HG03045 (cell line): ENCODE measurements around the gene TICAM2.

ENCODE experiments used
- ATAC-seq: cut with Tn5 transposase; IDR thresholded peaks from one replicate; pipeline ENCODE4 v1.9.1; 2021; ENCODE audit warnings: mild to moderate bottlenecking, moderate library complexity; ENCODE audit not compliant: unreplicated experiment

The TICAM2 gene

DNA sequence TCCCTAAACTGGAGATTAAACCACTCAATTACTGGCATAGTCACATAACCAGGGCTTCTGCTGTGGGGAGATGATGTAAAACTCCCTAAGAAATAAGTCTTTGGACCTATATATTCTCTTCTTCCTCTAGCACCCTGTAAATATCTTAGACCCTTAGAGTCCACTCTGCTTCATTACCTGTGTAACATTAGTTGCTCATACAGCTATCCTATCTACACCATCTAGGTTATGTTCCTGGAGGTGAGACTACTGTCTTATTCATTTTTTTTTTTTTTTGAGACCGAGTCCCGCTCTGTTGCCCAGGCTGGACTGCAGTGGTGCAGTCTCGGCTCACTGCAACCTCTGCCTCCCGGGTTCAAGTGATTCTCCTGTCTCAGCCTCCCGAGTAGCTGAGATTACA, 9.6 kb upstream of the TICAM2 start:
- ATAC-seq, result no peak

DNA sequence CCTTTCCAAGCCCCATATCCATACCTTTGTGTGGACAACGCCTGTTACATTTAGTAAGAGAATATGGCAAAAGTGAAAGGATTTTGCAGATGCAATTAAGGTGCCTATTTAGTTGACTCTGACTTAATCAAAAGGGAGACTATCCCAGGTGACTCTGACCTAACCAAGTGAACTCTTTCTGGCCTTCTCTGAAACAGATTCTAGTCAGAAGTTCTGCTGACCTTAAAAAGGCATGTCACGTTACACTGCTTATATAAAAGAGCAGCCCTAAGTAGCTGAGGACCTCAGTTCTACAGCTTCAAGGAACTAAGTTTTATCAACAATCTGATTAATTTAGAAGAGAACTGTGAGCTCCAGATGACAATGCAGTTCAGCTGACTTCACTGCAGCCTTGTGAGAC, 5.7 kb upstream of the TICAM2 start:
- no peak for ATAC-seq

DNA sequence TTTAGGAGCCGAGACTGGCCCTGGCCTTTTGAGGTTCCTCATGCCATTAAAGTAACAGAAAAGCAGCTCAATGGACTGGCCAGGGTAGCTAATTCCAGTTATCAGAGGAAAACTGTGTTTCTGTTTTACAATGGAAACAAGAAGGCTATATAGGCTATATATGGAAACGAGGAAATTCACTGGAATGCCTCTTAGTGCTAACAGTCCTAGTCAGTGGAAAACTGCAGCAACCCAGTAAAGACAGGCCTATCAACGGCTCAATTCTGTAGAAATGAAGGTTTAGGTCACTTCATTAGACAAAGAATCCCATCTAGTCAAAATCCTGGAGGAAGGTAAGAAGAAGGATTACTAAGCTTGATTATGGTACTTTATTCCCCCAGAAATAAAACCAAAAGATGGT, 3.2 kb upstream of the TICAM2 start:
- ATAC-seq, result no peak

DNA sequence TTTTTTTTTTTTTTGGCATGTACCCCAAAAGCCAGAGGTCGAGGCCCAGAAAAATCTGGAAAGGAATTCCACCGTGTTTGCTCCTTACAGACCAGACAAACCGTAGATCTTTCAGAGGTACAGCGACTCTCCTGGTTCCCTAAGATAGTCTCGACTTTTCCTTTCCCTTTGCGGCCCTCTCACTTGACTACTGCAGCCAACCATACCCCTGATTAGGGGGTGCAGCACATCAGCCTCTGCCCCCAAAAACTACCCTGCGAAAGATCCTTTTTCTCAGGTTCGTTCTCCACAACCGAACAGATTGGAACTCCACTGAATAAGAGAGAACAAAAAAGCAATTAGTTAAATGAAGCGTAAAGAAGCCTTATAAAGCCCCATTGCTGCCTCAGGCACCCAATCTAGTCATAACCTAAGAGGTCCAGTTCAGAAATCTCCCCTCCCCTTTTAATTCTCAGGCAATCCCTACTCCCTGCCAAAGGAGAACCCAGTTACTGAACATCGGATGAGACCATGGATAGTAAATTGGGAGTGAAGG, 379 bp upstream of the TICAM2 start:
- peak; percentile 10 for ATAC-seq

DNA sequence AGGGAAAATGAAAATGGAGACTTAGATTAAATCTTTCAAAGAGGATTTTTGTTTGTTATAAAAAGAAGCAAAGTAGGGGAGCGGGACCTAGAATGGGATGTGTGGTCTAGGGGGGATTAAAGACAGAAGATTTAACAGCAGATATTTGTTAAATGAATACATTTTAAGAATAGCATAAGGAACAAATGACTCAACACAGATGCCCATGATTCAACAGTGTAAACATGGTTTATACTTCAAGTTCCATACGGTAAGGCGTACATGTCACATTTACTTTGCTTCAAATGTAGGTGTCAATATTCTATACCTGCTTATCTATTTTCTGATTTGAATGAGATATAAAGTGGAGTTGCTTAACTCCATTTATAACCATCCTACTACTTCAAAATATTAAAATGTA, 1.5 kb downstream of the TICAM2 start:
- no peak for ATAC-seq

DNA sequence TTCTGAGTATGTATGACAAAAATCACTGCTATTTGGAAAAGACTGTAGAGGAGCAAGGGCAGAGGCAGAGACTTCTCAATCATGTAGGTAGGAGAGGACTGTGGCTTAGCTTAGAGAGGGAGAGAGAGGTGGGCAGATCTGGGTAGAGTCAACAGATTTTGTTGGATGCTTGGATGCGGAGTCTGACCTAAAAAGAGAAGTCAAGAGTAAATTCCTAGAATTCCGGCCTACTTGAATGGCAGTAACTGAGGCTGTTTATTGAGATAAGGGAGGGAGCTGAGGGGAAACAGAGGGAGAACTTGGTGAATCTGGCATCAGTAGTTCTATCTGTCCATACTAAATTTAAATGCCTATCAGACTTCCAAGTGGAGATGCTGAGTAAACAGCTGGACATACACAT, 2.4 kb downstream of the TICAM2 start:
- ATAC-seq, result no peak

DNA sequence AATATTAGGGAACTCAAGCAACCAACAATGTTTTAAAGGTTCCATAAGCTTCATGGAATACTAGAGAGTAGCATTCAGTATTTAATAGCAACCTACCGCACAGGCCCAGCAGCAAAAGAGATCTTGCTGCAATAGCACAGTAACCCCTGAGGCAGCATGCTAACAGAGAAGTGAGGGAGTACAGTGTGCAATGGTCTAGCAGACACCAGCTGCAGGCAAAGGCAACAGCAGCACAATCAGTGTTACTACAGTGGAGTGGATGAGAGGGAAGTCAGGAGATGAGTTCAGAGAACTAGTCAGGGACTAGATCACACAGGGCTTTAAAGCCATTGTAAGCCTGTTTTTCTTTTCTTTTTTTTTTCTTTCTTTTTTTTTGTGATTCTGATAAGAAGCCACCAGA, 2.8 kb downstream of the TICAM2 start:
- no peak for ATAC-seq

DNA sequence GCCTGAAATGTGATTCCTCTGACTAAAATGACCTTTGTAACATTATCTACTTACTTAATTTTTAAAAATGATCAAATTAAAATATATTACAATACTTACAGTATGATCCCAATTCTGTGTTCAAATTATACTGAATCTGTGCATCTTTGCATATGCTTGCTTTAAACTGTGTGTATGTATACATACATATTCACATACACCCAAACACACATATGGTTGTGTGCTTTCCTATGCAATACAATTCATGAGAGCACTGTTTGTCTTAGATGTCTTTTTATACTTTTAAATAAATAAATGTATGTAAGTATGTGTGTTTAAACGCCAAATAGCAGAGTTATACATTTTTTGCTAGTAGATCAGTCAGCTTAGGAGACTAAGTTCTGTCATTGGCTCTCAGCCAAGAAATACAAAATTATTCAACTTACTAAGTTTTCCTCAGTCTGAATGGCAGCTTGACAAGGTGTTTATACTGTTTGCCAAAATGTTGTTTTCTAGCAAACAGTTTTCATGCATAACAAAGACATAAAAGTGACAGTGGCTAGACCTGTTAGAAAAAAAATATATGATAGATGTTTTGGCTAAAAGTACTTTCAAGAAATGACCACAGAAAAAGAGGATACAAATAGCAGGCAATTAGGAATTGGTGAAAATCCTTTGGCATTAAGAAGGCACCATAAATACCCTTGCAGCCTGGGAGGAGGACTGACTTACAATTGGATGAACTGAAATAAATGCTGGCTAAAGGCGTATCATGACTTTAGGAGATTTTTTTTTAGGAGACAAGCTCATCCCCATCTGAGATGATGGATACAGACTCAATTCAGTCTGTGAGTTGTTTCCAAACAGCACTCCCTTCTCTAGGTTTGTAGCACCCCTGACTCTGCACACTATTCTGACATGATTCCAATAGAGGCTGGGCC, 7.9 kb downstream of the TICAM2 start:
- no peak for ATAC-seq

DNA sequence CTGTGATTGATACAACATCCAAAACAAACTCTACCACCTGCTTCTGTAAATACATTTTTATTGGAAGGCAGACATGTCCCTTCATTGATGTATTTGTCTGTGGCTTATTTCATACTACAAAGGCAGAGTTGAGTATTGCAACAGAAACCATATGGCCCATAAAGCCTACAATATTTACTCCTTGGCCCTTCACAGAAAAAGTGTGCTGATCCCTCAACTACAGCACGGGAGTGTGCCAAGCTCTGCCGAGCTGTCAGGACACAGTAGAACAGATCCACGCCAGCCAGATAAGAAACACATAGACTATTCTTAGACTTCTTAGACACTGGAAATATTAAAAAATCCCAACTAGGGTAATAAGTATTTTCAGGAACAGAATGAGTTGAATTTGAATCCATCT, 13.2 kb downstream of the TICAM2 start:
- ATAC-seq, result no peak

DNA sequence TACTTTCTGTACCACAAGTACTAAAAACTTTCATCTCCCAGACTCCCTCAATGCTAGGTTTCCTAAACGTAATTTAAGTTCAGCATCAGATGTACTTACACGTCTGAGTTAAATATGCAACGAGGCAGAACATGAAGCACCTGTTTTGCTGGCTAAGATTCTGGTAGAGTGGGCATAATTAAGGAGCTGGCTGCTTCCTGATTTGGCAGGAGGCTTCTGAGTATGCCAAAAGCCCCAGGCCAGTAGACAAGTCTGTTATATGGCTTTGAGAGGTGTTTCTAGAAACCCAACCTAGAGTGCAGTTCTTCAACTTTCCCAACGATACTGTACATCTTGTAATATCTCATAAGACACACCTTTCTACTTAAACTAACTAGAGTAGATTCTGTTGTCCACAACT, 13.6 kb downstream of the TICAM2 start:
- no peak for ATAC-seq

DNA sequence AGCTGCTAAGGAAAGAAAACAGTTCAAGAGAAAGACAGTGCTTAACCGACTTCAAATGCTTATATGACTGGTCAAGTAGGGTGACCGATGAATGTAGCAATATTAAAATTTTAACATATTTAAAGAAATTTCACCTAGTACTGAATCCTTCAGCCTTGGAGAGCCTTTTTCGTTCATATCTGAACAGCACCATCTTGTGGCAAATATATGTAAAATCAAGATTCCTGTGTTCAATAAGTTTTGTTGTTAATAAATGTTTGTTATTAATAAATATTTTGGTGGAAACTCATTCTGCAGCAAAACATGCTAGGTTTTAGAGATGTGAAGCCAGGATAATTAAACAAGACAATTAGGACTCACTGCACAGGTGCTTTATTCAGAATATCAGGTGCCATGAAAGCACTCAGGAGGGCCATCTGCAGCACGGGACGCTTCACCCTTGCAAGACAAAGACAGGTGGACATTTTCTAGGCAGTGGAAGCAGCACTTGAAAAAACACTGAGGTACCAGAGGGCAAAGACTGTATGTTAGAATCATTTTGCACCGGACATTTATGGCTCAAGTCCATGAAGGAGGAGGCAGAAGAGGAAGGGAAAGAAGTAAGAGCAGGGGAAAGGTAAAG, 15.6 kb downstream of the TICAM2 start:
- ATAC-seq, result no peak

DNA sequence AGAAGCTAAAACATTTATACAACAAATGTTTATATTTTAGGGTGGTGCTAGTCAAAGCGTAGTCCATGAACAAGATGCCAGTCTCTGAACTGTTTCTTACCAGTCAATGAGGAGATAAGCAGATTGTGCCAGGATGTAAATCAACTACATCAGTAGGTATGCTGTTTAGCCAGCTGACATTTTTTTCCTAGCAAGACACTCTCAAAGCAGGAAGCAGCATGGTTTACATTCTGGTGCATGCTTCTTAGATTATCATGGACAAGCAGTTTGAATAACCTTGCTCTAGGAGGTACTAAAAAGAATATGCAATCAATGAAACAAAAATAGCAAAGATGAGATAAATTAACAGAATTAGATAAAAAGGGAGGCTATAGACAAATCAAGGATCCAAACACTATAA, 17.0 kb downstream of the TICAM2 start:
- no peak for ATAC-seq

DNA sequence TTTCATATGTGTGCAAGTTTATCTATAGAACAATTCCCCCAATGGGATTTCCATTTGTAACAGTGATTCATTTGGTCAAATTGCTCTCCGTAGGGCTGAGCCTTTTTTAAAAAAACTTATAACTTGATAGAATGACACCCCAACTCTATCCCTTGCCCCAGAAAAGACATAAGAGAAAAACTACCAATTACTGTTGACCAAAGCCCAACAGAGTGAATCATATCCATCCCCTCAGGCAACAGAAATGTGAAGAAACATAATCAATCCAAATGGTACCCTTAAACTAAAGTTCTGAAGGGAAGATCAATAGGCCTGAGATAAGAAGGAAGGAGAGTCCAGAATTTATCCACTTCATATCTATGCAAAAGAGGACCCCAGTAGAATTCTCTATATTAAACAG, 17.8 kb downstream of the TICAM2 start:
- ATAC-seq, result no peak

DNA sequence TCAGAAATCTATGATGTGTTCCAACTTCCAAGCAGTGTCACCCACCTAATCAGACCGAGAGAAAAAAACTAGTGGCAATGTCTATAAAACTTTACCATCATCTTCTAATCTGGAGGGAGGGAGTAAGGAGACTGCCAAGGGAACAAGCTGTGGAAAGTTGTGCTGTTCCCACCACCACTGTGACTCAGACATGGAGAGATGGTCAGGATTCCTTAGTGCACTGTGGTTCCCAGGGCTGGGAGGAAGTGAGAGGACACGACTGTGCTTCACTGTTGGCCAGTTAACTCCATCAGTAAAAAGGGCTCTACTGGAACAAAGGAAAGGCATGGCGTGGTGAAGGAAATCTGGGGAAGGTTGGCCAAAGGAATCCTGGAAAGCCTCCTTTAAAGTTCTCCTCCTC, 18.8 kb downstream of the TICAM2 start:
- no peak for ATAC-seq

DNA sequence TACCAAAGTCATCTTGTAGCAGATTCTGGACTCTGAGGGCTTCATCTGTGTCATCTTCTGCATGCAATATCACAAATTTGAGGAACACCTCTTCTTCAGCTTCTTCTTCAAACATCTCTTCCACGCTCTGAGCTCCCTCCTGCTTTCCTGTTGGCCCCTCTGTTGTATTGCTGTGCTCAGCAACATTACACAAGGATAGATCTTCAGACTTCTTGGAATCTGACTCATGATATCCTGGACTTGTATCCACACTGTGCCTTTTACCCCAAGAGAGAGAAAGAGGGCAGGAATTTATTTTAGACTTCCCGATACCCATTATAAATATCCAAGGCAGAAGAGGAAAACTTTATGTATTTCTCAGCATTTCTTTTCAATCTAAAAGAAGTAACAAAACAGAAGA, 21.3 kb downstream of the TICAM2 start:
- ATAC-seq, result no peak

DNA sequence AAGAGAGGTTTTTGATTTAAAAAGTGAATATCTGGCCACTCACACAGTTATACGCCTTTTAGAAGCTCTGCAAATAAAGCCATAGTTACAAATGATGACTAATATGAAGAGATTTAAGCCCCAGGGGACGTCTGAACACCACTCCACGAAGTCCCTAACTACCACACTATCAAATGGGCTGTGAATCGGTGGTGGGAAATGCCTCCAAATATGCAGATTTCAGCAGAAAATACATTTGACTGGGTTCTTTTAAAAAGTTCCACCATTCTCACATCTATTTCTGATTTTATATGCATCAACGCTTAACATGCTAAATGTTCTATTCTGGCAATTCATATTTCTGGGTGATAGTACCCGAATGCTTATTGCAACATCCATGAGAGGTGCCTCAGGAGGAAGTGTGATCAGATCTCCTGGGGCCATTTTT, 22.5 kb downstream of the TICAM2 start:
- peak; percentile 47 for ATAC-seq

DNA sequence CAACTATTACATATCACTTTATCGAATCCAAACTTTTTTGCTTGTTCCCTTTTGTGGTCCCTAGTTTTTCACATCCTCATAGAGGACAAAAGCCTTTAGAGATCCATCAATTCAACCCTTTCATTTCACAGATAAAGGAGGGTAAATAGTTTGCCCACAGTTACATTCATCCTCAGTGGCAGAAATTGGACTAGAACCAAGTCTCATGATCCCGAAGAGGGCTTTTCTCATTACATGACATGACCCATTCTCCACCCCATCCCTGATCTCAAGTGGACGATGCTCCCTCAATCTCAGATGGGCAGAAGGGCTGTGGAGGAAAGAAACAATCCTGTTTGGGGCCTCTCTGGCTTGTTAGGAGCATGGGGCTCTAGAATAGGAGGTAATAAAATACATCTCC, 23.1 kb downstream of the TICAM2 start:
- no peak for ATAC-seq

DNA sequence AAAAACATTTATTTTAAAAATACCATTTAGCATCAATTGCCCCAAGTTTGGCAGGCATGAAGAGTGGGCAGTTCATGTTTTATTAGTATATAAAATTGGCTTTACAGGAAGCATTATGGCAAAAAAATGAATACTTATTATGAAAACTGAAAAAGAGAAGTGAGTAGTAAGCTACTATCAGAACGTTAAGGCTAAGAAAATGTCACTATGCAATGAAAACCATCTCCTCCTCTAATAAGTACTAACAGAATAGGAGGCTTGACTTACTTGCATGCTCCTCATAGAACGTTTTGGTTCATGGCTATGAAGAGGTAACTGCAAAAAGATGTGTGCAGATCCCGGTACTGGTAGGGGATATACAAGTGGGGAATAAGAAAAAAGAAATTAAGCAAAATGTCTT, 23.6 kb downstream of the TICAM2 start:
- peak; percentile 44 for ATAC-seq

DNA sequence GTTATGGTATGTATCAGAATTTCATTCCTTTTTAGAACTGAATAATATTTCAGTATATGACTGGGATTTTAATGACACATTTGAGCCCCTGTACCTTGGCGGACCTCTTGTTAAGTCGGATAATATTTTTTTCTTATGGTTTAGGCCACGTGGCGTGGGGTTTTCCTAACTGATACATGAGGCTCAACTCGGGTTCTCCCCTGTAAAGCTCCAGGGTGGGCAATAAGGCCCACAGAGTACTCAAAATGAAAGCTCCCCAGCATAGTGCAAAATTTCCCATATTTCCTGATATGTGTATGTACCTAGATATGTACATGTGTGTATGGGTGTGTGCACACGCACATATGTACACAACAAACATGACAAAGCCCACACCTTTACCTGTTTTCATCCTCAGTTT, 24.5 kb downstream of the TICAM2 start:
- peak; percentile 32 for ATAC-seq

DNA sequence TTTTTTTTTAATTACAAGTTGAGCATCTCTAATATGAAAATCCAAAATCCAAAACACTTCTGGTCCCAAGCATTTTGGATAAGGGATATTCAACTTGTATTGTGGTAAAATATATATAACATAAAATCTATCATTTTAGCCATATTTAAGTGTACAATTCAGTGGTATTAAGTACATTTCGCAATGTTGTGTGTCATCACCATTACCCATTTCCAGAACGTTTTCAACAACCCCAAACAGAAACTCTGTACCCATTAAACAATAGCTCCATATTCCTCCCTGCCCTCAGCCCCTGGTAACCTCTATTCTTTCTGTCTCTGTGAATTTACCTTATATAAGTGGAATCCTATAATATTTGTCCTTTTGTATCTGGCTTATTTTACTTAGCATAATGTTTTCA, 24.9 kb downstream of the TICAM2 start:
- no peak for ATAC-seq

DNA sequence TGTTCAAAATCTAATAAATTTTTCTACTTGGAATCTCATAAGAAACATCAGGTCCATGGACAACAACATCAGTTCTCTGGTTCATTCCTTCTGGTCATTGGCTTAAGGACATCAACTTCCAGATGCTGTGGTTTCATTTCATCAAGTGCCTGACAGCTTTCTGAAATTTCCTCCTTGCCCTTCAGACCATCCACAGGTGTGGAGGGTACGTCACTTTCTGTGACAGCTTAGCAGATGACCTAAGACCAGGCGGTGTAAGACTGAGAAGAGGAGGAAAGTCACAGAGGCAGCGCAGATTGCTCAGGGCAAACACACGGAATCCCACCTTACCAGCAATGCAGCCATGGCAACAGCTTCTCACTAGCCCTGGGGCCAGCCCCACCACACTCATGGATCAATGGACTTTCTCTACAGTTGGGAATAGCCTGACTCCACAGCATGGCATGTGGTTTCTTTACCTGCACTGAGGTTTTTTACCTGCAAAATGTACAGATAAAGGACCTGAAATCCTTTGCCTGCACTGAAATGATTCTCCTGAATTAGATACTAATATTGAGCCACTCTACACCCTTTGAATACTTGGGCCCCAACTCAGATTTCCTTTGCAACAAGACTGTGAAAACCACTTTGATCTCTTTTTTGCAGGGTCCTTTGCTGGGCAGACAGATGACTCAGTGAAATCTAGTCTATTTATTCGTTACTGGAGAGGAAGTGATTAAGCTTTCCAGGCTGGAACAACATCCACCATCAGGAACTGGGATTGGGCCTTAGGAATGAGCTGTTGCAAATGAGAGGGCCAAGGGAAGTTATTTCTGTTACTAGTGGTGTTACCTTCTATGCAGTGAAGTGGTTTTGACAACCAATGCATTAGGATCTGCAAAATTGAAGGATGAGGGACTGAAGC, 26.9 kb downstream of the TICAM2 start:
- peak; percentile 51 for ATAC-seq
